WTC11 (cell line): ENCODE results near the gene ARHGEF17. TPM values are rescaled to one million over a fixed set of nuclear protein-coding genes. Genes with fewer than 3 reads are reported as not detected.

ENCODE experiments used
- ATAC-seq: fragments of 200-7000 bp; cut with Tn5 transposase; 2 replicates; pipeline ENCODE4 v1.10.0; 2021; ENCODE audit warnings: mild to moderate bottlenecking, moderate library complexity
- CTCF ChIA-PET: fragments of 300-600 bp; sonication (Branson Sonifier 250); formaldehyde crosslinking; loops from one replicate; lab custom pipeline; 2021; ENCODE audit warnings: antibody characterized with exemption; lab: Charles Lee
- POLR2A ChIA-PET: fragments of 350-600 bp; sonication (Branson Sonifier 250); formaldehyde crosslinking; loops from one replicate; lab custom pipeline; 2021; ENCODE audit warnings: antibody characterized with exemption; lab: Charles Lee
- DNase-seq: peaks from one replicate; pipeline ENCODE4 v3.0.0; 2021; ENCODE audit warnings: low spot score
- H3K27ac Mint-ChIP-seq: 2 replicates; pipeline ENCODE4 v1.8.0; 2021; ENCODE audit warnings: mixed read lengths
- H3K27me3 Mint-ChIP-seq: 2 replicates; pipeline ENCODE4 v1.8.0; 2021; ENCODE audit warnings: low read depth, mild to moderate bottlenecking, moderate library complexity, mixed read lengths
- H3K36me3 Mint-ChIP-seq: 2 replicates; pipeline ENCODE4 v1.8.0; 2021; ENCODE audit warnings: mixed read lengths
- H3K4me1 Mint-ChIP-seq: 2 replicates; pipeline ENCODE4 v1.8.0; 2022; ENCODE audit warnings: mixed read lengths
- H3K4me3 Mint-ChIP-seq: 2 replicates; pipeline ENCODE4 v1.8.0; 2021; ENCODE audit warnings: mild to moderate bottlenecking, moderate library complexity, mixed read lengths
- H3K9me3 Mint-ChIP-seq: 2 replicates; pipeline ENCODE4 v1.8.0; 2021; ENCODE audit warnings: mixed read lengths
- CDX4 ChIP-seq: fragments of 250-450 bp; sonication (Bioruptor Pico); IDR thresholded peaks from 2 replicates; pipeline ENCODE4 v1.9.0; 2021; ENCODE audit warnings: moderate library complexity, mild to moderate bottlenecking, inconsistent platforms, borderline replicate concordance
- ERG ChIP-seq: fragments of 250-450 bp; sonication (Bioruptor Pico); IDR thresholded peaks from 2 replicates; pipeline ENCODE4 v1.8.0; 2021; ENCODE audit warnings: mild to moderate bottlenecking
- ETV6 ChIP-seq: sonication (generic); formaldehyde crosslinking; IDR thresholded peaks from 2 replicates; pipeline ENCODE4 v1.8.1; 2022; ENCODE audit warnings: mild to moderate bottlenecking, missing genetic modification reagents
- FOXK1 ChIP-seq: sonication (generic); formaldehyde crosslinking; IDR thresholded peaks from 2 replicates; pipeline ENCODE4 v1.8.0; 2022; ENCODE audit warnings: mild to moderate bottlenecking, moderate library complexity, missing genetic modification reagents
- GRHL2 ChIP-seq: fragments of 250-450 bp; sonication (Bioruptor Pico); IDR thresholded peaks from 2 replicates; pipeline ENCODE4 v1.8.0; 2022; ENCODE audit warnings: mild to moderate bottlenecking, moderate library complexity; ENCODE audit not compliant: insufficient replicate concordance, severe bottlenecking
- IRF1 ChIP-seq: sonication (generic); formaldehyde crosslinking; IDR thresholded peaks from 2 replicates; pipeline ENCODE4 v1.8.0; 2023; ENCODE audit warnings: missing genetic modification reagents
- JAZF1 ChIP-seq: fragments of 250-450 bp; sonication (Bioruptor Pico); IDR thresholded peaks from 2 replicates; pipeline ENCODE4 v1.9.0; 2021; ENCODE audit warnings: moderate library complexity, mild to moderate bottlenecking, inconsistent platforms
- JUN ChIP-seq: sonication (generic); formaldehyde crosslinking; IDR thresholded peaks from 2 replicates; pipeline ENCODE4 v1.8.0; 2023; ENCODE audit warnings: mild to moderate bottlenecking, missing genetic modification reagents
- KAT7 ChIP-seq: sonication (generic); formaldehyde crosslinking; IDR thresholded peaks from 2 replicates; pipeline ENCODE4 v1.8.1; 2023; ENCODE audit warnings: missing genetic modification reagents, mild to moderate bottlenecking, borderline replicate concordance
- PREB ChIP-seq: sonication (generic); formaldehyde crosslinking; IDR thresholded peaks from 2 replicates; pipeline ENCODE4 v1.8.1; 2022; ENCODE audit warnings: mild to moderate bottlenecking, missing genetic modification reagents, moderate library complexity, borderline replicate concordance
- RORB ChIP-seq: fragments of 250-450 bp; sonication (Bioruptor Pico); IDR thresholded peaks from 2 replicates; pipeline ENCODE4 v1.9.0; 2021; ENCODE audit warnings: mild to moderate bottlenecking
- SOX15 ChIP-seq: fragments of 250-450 bp; sonication (Bioruptor Pico); IDR thresholded peaks from 2 replicates; pipeline ENCODE4 v1.9.0; 2021; ENCODE audit warnings: mild to moderate bottlenecking
- TEAD4 ChIP-seq: sonication (generic); formaldehyde crosslinking; IDR thresholded peaks from 2 replicates; pipeline ENCODE4 v1.8.0; 2022; ENCODE audit warnings: mild to moderate bottlenecking, missing genetic modification reagents
- USF1 ChIP-seq: sonication (generic); formaldehyde crosslinking; IDR thresholded peaks from 2 replicates; pipeline ENCODE4 v1.8.0; 2022; ENCODE audit warnings: mild to moderate bottlenecking, missing genetic modification reagents
- ZBTB21 ChIP-seq: sonication (generic); formaldehyde crosslinking; IDR thresholded peaks from 2 replicates; pipeline ENCODE4 v1.8.1; 2023; ENCODE audit warnings: mild to moderate bottlenecking, missing genetic modification reagents, borderline replicate concordance
- ZNF263 ChIP-seq: sonication (generic); formaldehyde crosslinking; IDR thresholded peaks from 2 replicates; pipeline ENCODE4 v1.8.1; 2022; ENCODE audit warnings: low read depth, mild to moderate bottlenecking, moderate library complexity, missing genetic modification reagents
- ZNF416 ChIP-seq: fragments of 250-450 bp; sonication (Bioruptor Pico); IDR thresholded peaks from 2 replicates; pipeline ENCODE4 v1.9.0; 2021; ENCODE audit warnings: mild to moderate bottlenecking, inconsistent platforms
- ZNF425 ChIP-seq: fragments of 250-450 bp; sonication (Bioruptor Pico); conservative IDR thresholded peaks from 2 replicates; pipeline ENCODE4 v1.9.0; 2021; ENCODE audit warnings: mild to moderate bottlenecking
- ZNF671 ChIP-seq: fragments of 250-450 bp; sonication (Bioruptor Pico); IDR thresholded peaks from 2 replicates; pipeline ENCODE4 v1.8.0; 2021; ENCODE audit warnings: mild to moderate bottlenecking
- total RNA-seq: library from RNA; stranded (reverse); gene quantifications from 3 replicates; pipeline ENCODE4 v1.2.3, GENCODE V29; 2021

Gene ARHGEF17
- total RNA-seq, 1 experiment from 2014 or later, result 18.2 TPM

GRCh38 chr11:73395297-73396208 lies 87.5 kb downstream of the ARHGEF17 start:
- no peak for TF ChIP-seq ZNF425 (CRISPR knock-in tag)
- no peak for TF ChIP-seq ETV6 (CRISPR knock-in tag)
- TF ChIP-seq ZBTB21 (CRISPR knock-in tag), result no peak
- no peak for TF ChIP-seq JAZF1 (CRISPR knock-in tag)
- TF ChIP-seq FOXK1 (CRISPR knock-in tag), result no peak
- TF ChIP-seq SOX15, result no peak
- TF ChIP-seq ZNF416 (CRISPR knock-in tag), result no peak
- TF ChIP-seq PREB (CRISPR knock-in tag), result no peak
- no peak for TF ChIP-seq GRHL2
- no peak for TF ChIP-seq IRF1 (CRISPR knock-in tag)
- no peak for TF ChIP-seq ERG
- TF ChIP-seq RORB (CRISPR knock-in tag), result no peak
- TF ChIP-seq KAT7, result no peak
- no peak for TF ChIP-seq CDX4
- TF ChIP-seq ZNF263 (CRISPR knock-in tag), result no peak
- H3K4me3 Mint-ChIP-seq, result no peak overlapping the region
- no peaks in the 10 kb centered on the region for H3K36me3 Mint-ChIP-seq
- no peaks in the 10 kb centered on the region for H3K27me3 Mint-ChIP-seq
- ChIA-PET POLR2A (no interaction called here), CTCF (interaction anchor here (1.1 to 3.1 kb wide), 5 partner anchors 33 to 265 kb away, joined by 3 to 13 read pairs (median 5); no protein-coding TSS in a partner anchor)
- no peaks in the 10 kb centered on the region for H3K4me1 Mint-ChIP-seq
- ATAC-seq, result no peak
- no peaks in the 10 kb centered on the region for H3K9me3 Mint-ChIP-seq
- DNase-seq, result no peak
- H3K27ac Mint-ChIP-seq, result no peak overlapping the region

GRCh38 chr11:73396251-73396930 lies 88.3 kb downstream of the ARHGEF17 start:
- POLR2A ChIA-PET, result no interaction called here
- TF ChIP-seq ZNF671 (CRISPR knock-in tag) (no peak), ERG (no peak), TEAD4 (CRISPR knock-in tag) (no peak), USF1 (CRISPR knock-in tag) (no peak), JAZF1 (CRISPR knock-in tag) (no peak), JUN (CRISPR knock-in tag) (no peak), ZNF416 (CRISPR knock-in tag) (no peak)
- Mint-ChIP-seq H3K9me3 (no peaks in the 10 kb centered on the region), H3K27me3 (no peaks in the 10 kb centered on the region), H3K4me3 (no peak overlapping the region), H3K4me1 (no peaks in the 10 kb centered on the region), H3K27ac (no peak overlapping the region), H3K36me3 (no peaks in the 10 kb centered on the region)
- no peak for ATAC-seq
- CTCF ChIA-PET, result interaction anchor here (0.9 to 3.1 kb wide), 7 partner anchors 34 to 264 kb away, joined by 3 to 13 read pairs (median 4); no protein-coding TSS in a partner anchor
- DNase-seq, result no peak
